C1 segment of cervical spinal cord (tissue), 14 donors: Measurements from ENCODE around the gene CLDN8.

ENCODE experiments used
- DNase-seq, 14 donors: peaks; one replicate each; lab custom pipeline; 2025; lab: John Stamatoyannopoulos, UW

Gene CLDN8

GRCh38 chr21:30216041-30216723 lies at the start of gene CLDN8:
Gene CLDN8, minus strand, starts transcription at chr21:30216097. Its CDS starts 172 bp downstream, at chr21:30215925.
- DNase-seq = no peak

- DNase-seq = no peak
These were observed 41.9 kb upstream of the CLDN8 start for GRCh38 chr21:30257773-30258172.

GRCh38 chr21:30256100-30256499 lies 40.2 kb upstream of the CLDN8 start:
- no peak for DNase-seq

- DNase-seq = no peak
These were observed 39.8 kb upstream of the CLDN8 start for GRCh38 chr21:30255679-30256078.

- no peak for DNase-seq
These were observed 35.9 kb upstream of the CLDN8 start for GRCh38 chr21:30251781-30252180.

GRCh38 chr21:30249936-30250335 lies 34.0 kb upstream of the CLDN8 start:
- no peak for DNase-seq

- DNase-seq = no peak
These were observed 32.9 kb upstream of the CLDN8 start for GRCh38 chr21:30248844-30249243.

GRCh38 chr21:30245061-30245460 lies 29.2 kb upstream of the CLDN8 start:
- DNase-seq = no peak

- no peak for DNase-seq
These were observed 27.8 kb upstream of the CLDN8 start for GRCh38 chr21:30243691-30244090.

GRCh38 chr21:30240661-30241060 lies 24.8 kb upstream of the CLDN8 start:
- DNase-seq = no peak

- no peak for DNase-seq
These were observed 22.3 kb upstream of the CLDN8 start for GRCh38 chr21:30238168-30238567.

- DNase-seq = no peak
These were observed 18.7 kb upstream of the CLDN8 start for GRCh38 chr21:30234643-30235042.

- no peak for DNase-seq
These were observed 18.2 kb upstream of the CLDN8 start for GRCh38 chr21:30234050-30234449.

GRCh38 chr21:30233228-30234020 lies 17.5 kb upstream of the CLDN8 start:
- DNase-seq = no peak

- no peak for DNase-seq
These were observed 16.1 kb upstream of the CLDN8 start for GRCh38 chr21:30232011-30232410.

GRCh38 chr21:30227633-30228404 lies 11.9 kb upstream of the CLDN8 start:
- DNase-seq = peak in 2 of 14 donors; percentile 21 to 40

- no peak for DNase-seq
These were observed 11.2 kb upstream of the CLDN8 start for GRCh38 chr21:30227128-30227527.

GRCh38 chr21:30223596-30223995 lies 7.7 kb upstream of the CLDN8 start:
- no peak for DNase-seq

- DNase-seq = no peak
These were observed 6.8 kb upstream of the CLDN8 start for GRCh38 chr21:30222724-30223123.

- no peak for DNase-seq
These were observed 4.8 kb downstream of the CLDN8 start for GRCh38 chr21:30211071-30211470.

- no peak for DNase-seq
These were observed 6.3 kb downstream of the CLDN8 start for GRCh38 chr21:30209601-30210000.

- DNase-seq = no peak
These were observed 8.7 kb downstream of the CLDN8 start for GRCh38 chr21:30207252-30207579.
